SU-DHL-6 (cell line): ENCODE measurements around the gene STRN3.
"Not testable (repeated sequence)": the region's sequence is repeated elsewhere in the genome, so short reads cannot be mapped to it uniquely, and the experiment has no call there.

ENCODE experiments used
- H2AFZ ChIP-seq: fragments of 200-600 bp; sonication (generic); 2 replicates; pipeline ENCODE4 v1.6.1; 2014; ENCODE audit warnings: low read depth, mild to moderate bottlenecking, moderate library complexity, mixed read lengths, antibody characterized with exemption, low read length; ENCODE audit not compliant: severe bottlenecking
- H3F3A ChIP-seq: fragments of 200-600 bp; shearing (Covaris generic); 2 replicates; pipeline ENCODE4 v1.6.0; 2016; ENCODE audit warnings: antibody characterized with exemption, mild to moderate bottlenecking; ENCODE audit not compliant: insufficient read depth
- H3K27ac ChIP-seq: fragments of 200-600 bp; sonication (generic); 2 replicates; pipeline ENCODE4 v1.5.1; 2016; ENCODE audit warnings: low read depth, mild to moderate bottlenecking, low read length, moderate library complexity, mixed read lengths
- H3K27me3 ChIP-seq: fragments of 200-600 bp; sonication (generic), shearing (Covaris generic); 2 replicates; pipeline ENCODE4 v1.6.0; 2014; ENCODE audit warnings: mild to moderate bottlenecking, low read length
- H3K36me3 ChIP-seq: fragments of 200-600 bp; sonication (generic); 2 replicates; pipeline ENCODE4 v1.6.1; 2014; ENCODE audit warnings: mild to moderate bottlenecking, low read length, mixed read lengths
- H3K4me2 ChIP-seq: fragments of 300-600, 200-600 bp; shearing (Covaris generic), sonication (generic); 2 replicates; pipeline ENCODE4 v1.6.0; 2014; ENCODE audit warnings: low read length, low read depth, mild to moderate bottlenecking; ENCODE audit not compliant: poor library complexity, severe bottlenecking
- H3K4me3 ChIP-seq: fragments of 200-600 bp; sonication (generic); 2 replicates; pipeline ENCODE4 v1.5.1; 2014; ENCODE audit warnings: antibody characterized with exemption, low read length, mild to moderate bottlenecking, mixed read lengths; ENCODE audit not compliant: insufficient read depth, poor library complexity, severe bottlenecking
- H3K79me2 ChIP-seq: fragments of 200-600 bp; sonication (generic); 2 replicates; pipeline ENCODE4 v1.6.1; 2014; ENCODE audit warnings: mild to moderate bottlenecking, low read length, moderate library complexity; ENCODE audit not compliant: insufficient read depth
- H3K9ac ChIP-seq: fragments of 200-600 bp; sonication (generic); 2 replicates; pipeline ENCODE4 v1.7.0; 2014; ENCODE audit warnings: mild to moderate bottlenecking, low read length
- H3K9me2 ChIP-seq: fragments of 200-600 bp; sonication (generic); replicated peaks from 2 replicates; pipeline ENCODE4 v1.6.1; 2014; ENCODE audit warnings: low read length; ENCODE audit not compliant: insufficient read depth
- H3K9me3 ChIP-seq: fragments of 200-600 bp; sonication (generic); 2 replicates; pipeline ENCODE4 v1.6.1; 2014; ENCODE audit warnings: low read length, mixed read lengths; ENCODE audit not compliant: insufficient read depth
- H4K20me1 ChIP-seq: fragments of 200-600 bp; sonication (generic); 2 replicates; pipeline ENCODE4 v1.6.1; 2014; ENCODE audit warnings: low read depth, mild to moderate bottlenecking, antibody characterized with exemption, low read length, moderate library complexity, mixed read lengths
- EZH2phosphoT487 ChIP-seq: fragments of 200-600 bp; sonication (generic), shearing (Covaris generic); conservative IDR thresholded peaks from 2 replicates; pipeline ENCODE4 v1.6.1; 2018; ENCODE audit warnings: mild to moderate bottlenecking, antibody characterized with exemption, low read length, moderate library complexity, mixed read lengths
- TF ChIP-seq, protein P1 (sequence below): fragments of 200-600 bp; sonication (generic); IDR thresholded peaks from one replicate; pipeline ENCODE4 v1.5.1; 2017; ENCODE audit warnings: antibody characterized with exemption, mild to moderate bottlenecking, low read length, moderate library complexity; ENCODE audit not compliant: insufficient read depth, poor library complexity, severe bottlenecking

STRN3 gene

DNA sequence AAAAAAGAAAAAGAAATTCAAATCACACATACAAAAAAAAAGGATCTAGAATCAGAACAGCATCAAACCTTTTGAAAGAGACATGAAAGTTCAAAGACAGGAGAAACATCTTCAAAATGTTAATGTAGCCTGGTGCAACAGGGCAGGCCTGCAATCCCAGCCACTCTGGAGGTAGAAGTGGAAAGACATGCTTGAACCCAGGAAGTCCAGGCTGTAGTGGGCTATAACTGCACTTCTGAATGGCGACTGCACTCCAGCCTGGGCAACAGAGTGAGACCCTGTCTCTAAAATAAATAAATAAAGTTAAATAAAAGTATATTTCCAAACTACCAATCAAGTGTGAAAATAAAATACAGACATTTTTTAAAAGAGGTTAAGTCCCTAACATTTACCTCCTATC lies 19.5 kb downstream of the STRN3 start:
- Histone ChIP-seq H4K20me1 (no peaks in the 10 kb centered on the region), H3K79me2 (peaks cover 83% of the 10 kb centered on the region), H3K9ac (no peak overlapping the region), H3K4me2 (no peak overlapping the region), H3K9me2 (no peaks in the 10 kb centered on the region), H3K27me3 (no peaks in the 10 kb centered on the region), H2AFZ (no peak overlapping the region), H3K4me3 (no peak overlapping the region), H3K27ac (no peak overlapping the region), H3F3A (no peaks in the 10 kb centered on the region), H3K9me3 (no peaks in the 10 kb centered on the region), H3K36me3 (no peaks in the 10 kb centered on the region)
- no peak for TF ChIP-seq EZH2phosphoT487
- TF ChIP-seq, protein P1, sequence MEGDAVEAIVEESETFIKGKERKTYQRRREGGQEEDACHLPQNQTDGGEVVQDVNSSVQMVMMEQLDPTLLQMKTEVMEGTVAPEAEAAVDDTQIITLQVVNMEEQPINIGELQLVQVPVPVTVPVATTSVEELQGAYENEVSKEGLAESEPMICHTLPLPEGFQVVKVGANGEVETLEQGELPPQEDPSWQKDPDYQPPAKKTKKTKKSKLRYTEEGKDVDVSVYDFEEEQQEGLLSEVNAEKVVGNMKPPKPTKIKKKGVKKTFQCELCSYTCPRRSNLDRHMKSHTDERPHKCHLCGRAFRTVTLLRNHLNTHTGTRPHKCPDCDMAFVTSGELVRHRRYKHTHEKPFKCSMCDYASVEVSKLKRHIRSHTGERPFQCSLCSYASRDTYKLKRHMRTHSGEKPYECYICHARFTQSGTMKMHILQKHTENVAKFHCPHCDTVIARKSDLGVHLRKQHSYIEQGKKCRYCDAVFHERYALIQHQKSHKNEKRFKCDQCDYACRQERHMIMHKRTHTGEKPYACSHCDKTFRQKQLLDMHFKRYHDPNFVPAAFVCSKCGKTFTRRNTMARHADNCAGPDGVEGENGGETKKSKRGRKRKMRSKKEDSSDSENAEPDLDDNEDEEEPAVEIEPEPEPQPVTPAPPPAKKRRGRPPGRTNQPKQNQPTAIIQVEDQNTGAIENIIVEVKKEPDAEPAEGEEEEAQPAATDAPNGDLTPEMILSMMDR, result no peak

DNA sequence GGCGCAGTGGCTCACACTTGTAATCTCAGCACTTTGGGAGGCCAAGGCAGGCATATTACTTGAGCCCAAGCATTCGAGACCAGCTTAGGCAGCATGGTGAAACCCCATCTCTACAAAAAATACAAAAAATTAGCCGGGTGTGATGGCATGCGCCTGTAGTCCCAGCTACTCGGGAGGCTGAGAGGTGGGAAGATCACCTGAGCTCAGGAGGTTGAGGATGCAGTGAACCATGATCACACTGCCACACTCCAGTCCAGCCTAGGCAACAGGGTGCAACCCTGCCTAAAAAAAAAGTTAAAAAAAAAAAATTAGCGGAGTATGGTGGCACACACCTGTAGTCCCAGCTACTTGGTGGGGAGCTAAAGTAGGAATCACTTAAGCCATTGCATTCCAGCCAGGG lies 22.2 kb downstream of the STRN3 start:
- not testable (repeated sequence) for H2AFZ ChIP-seq, H3K9me3 ChIP-seq, H3K27me3 ChIP-seq, H3K36me3 ChIP-seq, H3K9ac ChIP-seq, H3K4me3 ChIP-seq, H4K20me1 ChIP-seq, H3K9me2 ChIP-seq, H3K27ac ChIP-seq, H3F3A ChIP-seq, H3K4me2 ChIP-seq
- peaks cover 87% of the 10 kb centered on the region for H3K79me2 ChIP-seq

DNA sequence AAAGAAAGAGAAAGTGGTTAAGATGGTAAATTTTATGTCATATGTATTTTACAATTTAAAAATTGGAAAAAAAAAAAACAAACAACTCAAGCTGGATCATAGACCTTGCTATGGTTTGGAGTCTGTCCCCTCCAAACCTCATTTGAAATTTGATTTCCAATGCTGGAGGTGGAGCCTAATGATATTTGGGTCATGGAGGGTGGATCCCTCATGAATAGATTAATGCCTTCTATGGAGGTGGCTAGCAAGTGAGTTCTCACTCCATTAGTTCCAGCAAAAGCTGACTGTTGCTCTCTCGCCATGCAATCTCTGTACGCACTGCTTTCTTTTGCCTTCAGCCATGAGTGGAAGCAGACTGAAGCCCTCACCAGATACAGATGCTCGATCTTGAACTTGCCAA lies 22.9 kb downstream of the STRN3 start:
- H3F3A ChIP-seq, result no peaks in the 10 kb centered on the region
- H3K4me3 ChIP-seq, result no peak overlapping the region
- peaks cover 87% of the 10 kb centered on the region for H3K79me2 ChIP-seq
- no peaks in the 10 kb centered on the region for H3K9me2 ChIP-seq
- H3K9me3 ChIP-seq, result no peaks in the 10 kb centered on the region
- no peak overlapping the region for H3K4me2 ChIP-seq
- H3K27me3 ChIP-seq, result no peaks in the 10 kb centered on the region
- no peak overlapping the region for H3K9ac ChIP-seq
- H4K20me1 ChIP-seq, result no peaks in the 10 kb centered on the region; the same call in 1 of the 2 replicates
- H2AFZ ChIP-seq, result no peak overlapping the region
- TF ChIP-seq, protein P1, result no peak
- TF ChIP-seq EZH2phosphoT487, result no peak
- H3K27ac ChIP-seq, result no peak overlapping the region
- no peaks in the 10 kb centered on the region for H3K36me3 ChIP-seq

DNA sequence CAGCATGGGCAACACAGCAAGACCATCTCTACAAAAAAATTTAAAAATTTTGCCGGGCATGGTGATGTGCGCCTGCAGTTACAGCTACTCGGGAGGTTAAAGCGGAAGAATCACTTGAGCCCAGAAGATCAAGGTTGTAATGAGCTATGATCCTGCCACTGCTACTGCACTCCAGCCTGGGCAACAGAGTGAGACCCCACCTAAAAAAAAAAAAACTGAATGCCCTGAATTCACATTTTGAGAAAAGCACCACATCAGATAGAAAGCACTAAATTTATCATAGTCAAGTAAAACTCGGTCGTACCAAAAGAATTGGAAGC lies 24.9 kb downstream of the STRN3 start:
- no peaks in the 10 kb centered on the region; the same call in 1 of the 2 replicates for H4K20me1 ChIP-seq
- no peaks in the 10 kb centered on the region for H3K27me3 ChIP-seq
- no peaks in the 10 kb centered on the region for H3K36me3 ChIP-seq
- H3K4me3 ChIP-seq, result no peak overlapping the region
- H3K9me2 ChIP-seq, result no peaks in the 10 kb centered on the region
- TF ChIP-seq, protein P1, result no peak
- TF ChIP-seq EZH2phosphoT487, result no peak
- H3F3A ChIP-seq, result no peaks in the 10 kb centered on the region
- H3K79me2 ChIP-seq, result peaks cover 87% of the 10 kb centered on the region
- no peak overlapping the region for H3K9ac ChIP-seq
- H3K4me2 ChIP-seq, result no peak overlapping the region
- no peak overlapping the region for H2AFZ ChIP-seq
- H3K9me3 ChIP-seq, result no peaks in the 10 kb centered on the region
- H3K27ac ChIP-seq, result no peak overlapping the region
